T follicular helper cell (primary cell): Measurements from ENCODE around the gene ORC1.
"Not testable (repeated sequence)": the region's sequence is repeated elsewhere in the genome, so short reads cannot be mapped to it uniquely, and the experiment has no call there.

Experiments
- DNase-seq: peaks from one replicate; pipeline ENCODE4 v3.0.0-alpha.2; 2020; ENCODE audit warnings: low read depth

Gene ORC1

GRCh38 chr1:52386458-52386857 is 17.8 kb downstream of the ORC1 start:
- no peak for DNase-seq

- no peak for DNase-seq
Measured at GRCh38 chr1:52385376-52385775, 18.8 kb downstream of the ORC1 start.

GRCh38 chr1:52369851-52370250 is 34.4 kb downstream of the ORC1 start:
- DNase-seq, result not testable (repeated sequence)

- peak; percentile 52 for DNase-seq
Measured at GRCh38 chr1:52368383-52369172, 35.6 kb downstream of the ORC1 start.

GRCh38 chr1:52367272-52367671 is 37.0 kb downstream of the ORC1 start:
- DNase-seq, result no peak

- DNase-seq, result no peak
Measured at GRCh38 chr1:52366517-52366827, 37.8 kb downstream of the ORC1 start.

- peak; percentile 96 for DNase-seq
Measured at GRCh38 chr1:52365746-52366516, 38.3 kb downstream of the ORC1 start, which contains the start of gene CC2D1B. CC2D1B (minus strand) TSS chr1:52366205; CDS start chr1:52364620, 1,585 bp downstream.

- no peak for DNase-seq
Measured at GRCh38 chr1:52365071-52365745, 39.0 kb downstream of the ORC1 start.

GRCh38 chr1:52364235-52364839 is 39.9 kb downstream of the ORC1 start:
- no peak for DNase-seq

GRCh38 chr1:52360595-52360968 is 43.6 kb downstream of the ORC1 start:
- DNase-seq, result no peak

GRCh38 chr1:52359676-52360594 is 44.3 kb downstream of the ORC1 start:
- DNase-seq, result no peak

- no peak for DNase-seq
Measured at GRCh38 chr1:52358851-52359497, 45.2 kb downstream of the ORC1 start.

GRCh38 chr1:52357397-52357796 is 46.8 kb downstream of the ORC1 start:
- no peak for DNase-seq

- DNase-seq, result no peak
Measured at GRCh38 chr1:52356818-52357355, 47.3 kb downstream of the ORC1 start.

- DNase-seq, result no peak
Measured at GRCh38 chr1:52355847-52356505, 48.2 kb downstream of the ORC1 start.

GRCh38 chr1:52355436-52355835 is 48.8 kb downstream of the ORC1 start:
- DNase-seq, result no peak

- DNase-seq, result no peak
Measured at GRCh38 chr1:52352690-52353089, 51.5 kb downstream of the ORC1 start.

GRCh38 chr1:52348704-52349300 is 55.4 kb downstream of the ORC1 start:
- no peak for DNase-seq

GRCh38 chr1:52346653-52347052 is 57.6 kb downstream of the ORC1 start:
- DNase-seq, result no peak

- DNase-seq, result no peak
Measured at GRCh38 chr1:52345252-52345651, 59.0 kb downstream of the ORC1 start.
